MG63 (cell line): ENCODE results near the gene CLSTN1. TPM values are rescaled to one million over a fixed set of nuclear protein-coding genes. Genes with fewer than 3 reads are reported as not detected.

Experiments
- DNase-seq: peaks from one replicate; pipeline ENCODE4 v3.0.0-alpha.2; 2020
- H3K27me3 ChIP-seq: fragments of 250-450 bp; sonication (Bioruptor Pico); 2 replicates; pipeline ENCODE4 v1.5.1; 2020; ENCODE audit warnings: mild to moderate bottlenecking, moderate library complexity
- H3K36me3 ChIP-seq: fragments of 250-450 bp; sonication (Bioruptor Pico); 2 replicates; pipeline ENCODE4 v1.5.1; 2020; ENCODE audit warnings: mild to moderate bottlenecking, moderate library complexity
- H3K4me3 ChIP-seq: fragments of 250-450 bp; sonication (Bioruptor Pico); 2 replicates; pipeline ENCODE4 v1.5.1; 2020; ENCODE audit warnings: mild to moderate bottlenecking, moderate library complexity
- H3K9me3 ChIP-seq: fragments of 250-450 bp; sonication (Bioruptor Pico); 2 replicates; pipeline ENCODE4 v1.5.1; 2020; ENCODE audit warnings: mild to moderate bottlenecking, moderate library complexity
- total RNA-seq: library from RNA; depleted of rRNA; stranded (reverse); fragments of >200 nt; shearing (Covaris generic); gene quantifications from 2 replicates; pipeline ENCODE4 v1.2.3, GENCODE V29; 2014; ENCODE audit warnings: low replicate concordance; rRNA removed

CLSTN1 gene
- total RNA-seq, result 31.7 and 43.6 TPM in 2 replicates

DNA sequence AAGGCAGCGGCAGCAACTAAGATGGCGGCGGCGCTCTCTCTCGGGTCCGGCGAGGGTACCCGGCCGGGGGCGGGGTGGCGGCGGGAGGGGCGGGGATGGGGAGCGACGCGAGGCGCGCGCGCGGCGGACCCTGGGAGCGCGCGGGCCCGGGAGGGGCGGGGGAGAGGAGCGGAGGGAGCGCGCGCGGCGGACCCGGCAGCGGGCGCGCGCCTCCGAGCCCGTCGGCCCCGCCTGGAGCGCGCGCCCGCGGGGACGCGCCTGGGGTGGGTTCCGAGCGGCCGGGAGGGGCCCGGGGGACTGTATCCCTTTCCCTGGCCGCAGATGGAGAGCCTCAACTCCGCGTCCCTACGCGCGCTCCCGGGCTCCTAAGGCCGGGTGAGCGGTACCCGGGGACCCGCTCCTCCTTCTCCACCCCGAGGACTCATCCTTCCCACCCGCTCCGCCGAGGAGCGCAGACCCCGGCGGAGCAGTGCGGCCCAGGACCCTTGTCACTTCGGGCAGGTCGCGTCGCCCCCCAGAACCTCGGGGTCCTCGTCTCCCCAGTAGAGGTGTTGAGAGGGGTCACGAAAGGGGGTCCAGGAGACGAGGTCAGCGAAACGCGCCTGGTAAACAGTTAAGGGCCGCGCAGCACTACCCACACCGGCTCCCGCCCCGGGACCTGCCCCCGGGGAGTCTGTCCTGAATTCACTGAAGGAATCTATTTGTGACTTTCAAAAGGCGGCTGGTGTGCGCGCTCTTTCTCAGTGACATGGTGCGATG, at the start of gene CLSTN1:
Gene CLSTN1, minus strand, starts transcription at position 23 of the 759 bp plus-strand sequence. CDS start 232 bp downstream, outside the sequence.
- H3K9me3 ChIP-seq, result no peaks in the 10 kb centered on the region

DNA sequence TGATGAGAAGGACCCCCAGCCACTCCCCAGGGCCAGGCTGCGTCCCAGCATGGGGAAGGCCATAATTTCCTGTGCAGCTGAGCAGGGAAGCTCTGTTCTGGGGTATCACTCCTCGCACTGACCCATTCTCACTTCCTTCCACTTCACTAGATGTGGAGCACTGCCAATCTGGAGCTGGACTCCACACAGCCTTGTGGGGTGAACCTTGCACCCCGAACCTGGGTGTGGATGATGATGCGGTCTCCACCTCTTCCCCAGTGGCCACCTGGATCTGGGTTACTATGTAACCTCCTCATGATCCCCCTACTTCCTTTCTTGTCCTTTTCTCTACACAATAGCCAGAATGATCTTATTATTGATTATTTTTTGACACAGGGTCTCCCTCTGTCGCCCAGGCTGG, 49.6 kb upstream of the CLSTN1 start:
- Histone ChIP-seq H3K27me3 (no peaks in the 10 kb centered on the region), H3K4me3 (no peak overlapping the region), H3K36me3 (no peaks in the 10 kb centered on the region; the same call in 1 of the 2 replicates), H3K9me3 (no peaks in the 10 kb centered on the region)
- no peak for DNase-seq

More for the DNA sequence above, at the start of gene CLSTN1:
- no peaks in the 10 kb centered on the region for H3K36me3 ChIP-seq
- no peaks in the 10 kb centered on the region for H3K27me3 ChIP-seq
- H3K4me3 ChIP-seq, result peak within 1 kb of the TSS; percentile 63
- peak; percentile 88 for DNase-seq

- Histone ChIP-seq H3K27me3 (no peaks in the 10 kb centered on the region), H3K9me3 (no peaks in the 10 kb centered on the region), H3K4me3 (no peak overlapping the region), H3K36me3 (no peaks in the 10 kb centered on the region; the same call in 1 of the 2 replicates)
- DNase-seq, result peak; percentile 37
Observed at GRCh38 chr1:9872430-9873165, 48.8 kb upstream of the CLSTN1 start.

DNA sequence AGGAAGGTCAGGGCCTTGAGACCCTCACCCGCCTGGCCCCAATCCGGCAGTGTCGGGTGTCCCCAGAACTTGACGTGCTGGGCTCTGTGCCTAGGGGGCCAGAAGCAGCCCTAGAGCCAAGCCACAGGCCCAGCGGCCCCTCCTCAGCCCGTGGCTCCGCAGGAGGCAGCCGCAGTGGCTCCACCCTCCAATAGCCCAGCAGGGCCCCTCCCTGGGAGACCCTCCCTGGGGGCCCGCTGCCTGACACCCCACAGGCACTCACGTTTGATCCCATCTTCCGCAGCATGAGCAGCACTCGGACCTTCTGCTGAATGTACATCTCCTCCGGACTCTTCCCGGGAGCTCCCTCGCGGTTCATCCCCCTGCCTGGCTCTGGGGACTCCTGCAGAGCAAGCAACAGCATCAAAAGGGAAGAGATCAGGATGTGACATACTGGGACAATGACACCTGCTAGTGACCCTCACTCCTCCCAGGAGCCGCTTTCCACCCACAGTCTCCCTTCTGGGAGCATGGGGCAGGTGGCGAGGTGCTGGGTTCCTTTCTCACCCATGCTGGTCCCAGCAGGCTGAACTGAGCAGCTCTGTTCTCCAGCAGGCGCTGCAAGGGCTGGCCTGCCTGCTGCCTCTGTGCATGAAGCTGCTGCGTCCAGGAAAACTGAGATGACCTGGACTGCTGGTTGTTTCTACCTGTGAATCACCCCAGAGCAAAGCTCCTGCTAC, 48.1 kb upstream of the CLSTN1 start:
- no peak for DNase-seq
- no peaks in the 10 kb centered on the region; the same call in 1 of the 2 replicates for H3K36me3 ChIP-seq
- H3K4me3 ChIP-seq, result no peak overlapping the region
- H3K9me3 ChIP-seq, result no peaks in the 10 kb centered on the region
- no peaks in the 10 kb centered on the region for H3K27me3 ChIP-seq

- H3K9me3 ChIP-seq, result no peaks in the 10 kb centered on the region
- H3K36me3 ChIP-seq, result no peaks in the 10 kb centered on the region; the same call in 1 of the 2 replicates
- H3K27me3 ChIP-seq, result no peaks in the 10 kb centered on the region
- no peak overlapping the region for H3K4me3 ChIP-seq
- no peak for DNase-seq
Observed at GRCh38 chr1:9871021-9871420, 47.3 kb upstream of the CLSTN1 start.

DNA sequence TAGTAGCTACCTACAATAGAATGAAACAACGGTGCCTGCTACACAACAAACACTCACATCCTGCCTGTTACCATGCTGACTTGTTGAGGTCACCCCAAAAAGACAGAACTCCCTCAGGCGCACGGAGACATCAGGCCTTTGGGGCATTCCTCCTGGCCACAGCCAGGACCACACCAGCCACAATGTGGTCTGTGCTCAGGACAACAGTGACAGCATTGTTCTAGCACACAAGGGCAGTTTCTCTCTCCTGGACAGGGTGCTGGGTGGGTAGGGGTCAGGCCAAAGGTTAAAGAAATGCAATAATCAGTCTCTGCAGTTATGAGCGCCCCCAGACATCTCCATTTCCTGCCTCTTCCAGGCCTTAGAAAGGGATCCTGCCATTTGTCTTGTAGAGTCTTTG, 46.8 kb upstream of the CLSTN1 start:
- Histone ChIP-seq H3K9me3 (no peaks in the 10 kb centered on the region), H3K4me3 (no peak overlapping the region), H3K36me3 (no peaks in the 10 kb centered on the region; the same call in 1 of the 2 replicates), H3K27me3 (no peaks in the 10 kb centered on the region)
- DNase-seq, result no peak

GRCh38 chr1:9869831-9870251, 46.1 kb upstream of the CLSTN1 start:
- no peaks in the 10 kb centered on the region for H3K9me3 ChIP-seq
- H3K36me3 ChIP-seq, result no peaks in the 10 kb centered on the region; the same call in 1 of the 2 replicates
- no peak for DNase-seq
- H3K27me3 ChIP-seq, result no peaks in the 10 kb centered on the region
- H3K4me3 ChIP-seq, result no peak overlapping the region

DNA sequence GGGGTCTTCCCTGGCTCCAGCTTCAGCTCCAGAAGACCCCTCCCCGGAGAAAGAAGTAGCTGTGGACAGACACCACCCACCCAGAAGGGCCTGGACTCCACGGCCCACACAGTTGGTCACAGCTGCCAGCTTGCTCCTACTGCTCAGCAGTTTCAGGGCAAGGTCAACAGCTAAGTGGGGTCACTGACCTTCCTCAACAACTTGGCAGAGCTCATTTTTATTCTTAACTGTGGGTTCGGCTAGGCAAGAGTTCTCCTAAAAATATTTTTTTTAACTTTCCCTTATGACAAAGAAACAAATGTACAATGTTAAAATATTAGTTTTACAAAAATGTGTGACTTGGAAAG, 44.5 kb upstream of the CLSTN1 start:
- no peaks in the 10 kb centered on the region for H3K9me3 ChIP-seq
- no peak for DNase-seq
- no peak overlapping the region for H3K4me3 ChIP-seq
- no peaks in the 10 kb centered on the region for H3K27me3 ChIP-seq
- H3K36me3 ChIP-seq, result no peaks in the 10 kb centered on the region; the same call in 1 of the 2 replicates

GRCh38 chr1:9867408-9868243, 43.9 kb upstream of the CLSTN1 start:
- Histone ChIP-seq H3K4me3 (no peak overlapping the region), H3K36me3 (no peaks in the 10 kb centered on the region; the same call in 1 of the 2 replicates), H3K9me3 (no peaks in the 10 kb centered on the region), H3K27me3 (no peaks in the 10 kb centered on the region)
- peak; percentile 49 for DNase-seq

DNA sequence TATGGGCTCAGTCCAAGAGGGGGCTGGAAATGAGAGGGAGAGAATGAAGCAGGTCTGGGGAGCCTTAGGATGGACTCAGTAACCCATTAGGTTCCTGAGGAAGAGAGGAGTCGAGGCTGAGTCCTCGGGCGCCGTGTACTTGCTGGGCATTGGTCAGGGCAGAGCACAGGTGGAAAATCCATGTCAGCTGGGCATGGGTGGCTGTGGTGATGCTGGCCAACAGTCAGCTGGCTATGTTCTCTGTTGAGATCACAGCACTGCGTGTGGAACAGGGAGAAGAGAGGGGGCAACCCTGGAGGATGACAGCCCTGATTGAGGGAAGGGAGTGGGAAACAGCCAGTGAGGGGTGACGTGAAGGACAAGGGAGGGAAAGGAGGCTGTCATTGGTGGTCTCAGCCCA, 43.1 kb upstream of the CLSTN1 start:
- Histone ChIP-seq H3K9me3 (no peaks in the 10 kb centered on the region), H3K27me3 (no peaks in the 10 kb centered on the region), H3K4me3 (no peak overlapping the region), H3K36me3 (no peaks in the 10 kb centered on the region; the same call in 1 of the 2 replicates)
- no peak for DNase-seq

DNA sequence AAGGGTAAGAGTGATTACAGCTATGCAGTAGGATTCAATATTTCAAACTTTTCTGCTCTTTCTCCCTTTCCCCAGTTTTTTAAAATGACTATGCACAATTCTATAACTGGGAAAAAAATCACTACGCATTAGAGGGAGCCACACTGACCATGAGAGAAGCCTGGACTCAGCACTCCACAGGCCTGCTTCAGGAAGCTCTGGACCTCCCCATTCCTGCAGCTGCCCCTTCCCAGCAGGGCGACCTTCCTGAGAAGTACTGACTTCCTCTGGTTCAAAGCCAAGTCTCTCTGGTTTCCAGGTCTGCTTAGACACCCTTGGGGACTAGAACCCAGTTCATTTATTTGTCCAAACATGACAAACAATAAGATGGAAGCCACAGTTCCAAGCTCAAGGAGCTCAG, 42.0 kb upstream of the CLSTN1 start:
- H3K27me3 ChIP-seq, result no peaks in the 10 kb centered on the region
- no peak for DNase-seq
- no peaks in the 10 kb centered on the region; the same call in 1 of the 2 replicates for H3K36me3 ChIP-seq
- H3K4me3 ChIP-seq, result no peak overlapping the region
- H3K9me3 ChIP-seq, result no peaks in the 10 kb centered on the region

DNA sequence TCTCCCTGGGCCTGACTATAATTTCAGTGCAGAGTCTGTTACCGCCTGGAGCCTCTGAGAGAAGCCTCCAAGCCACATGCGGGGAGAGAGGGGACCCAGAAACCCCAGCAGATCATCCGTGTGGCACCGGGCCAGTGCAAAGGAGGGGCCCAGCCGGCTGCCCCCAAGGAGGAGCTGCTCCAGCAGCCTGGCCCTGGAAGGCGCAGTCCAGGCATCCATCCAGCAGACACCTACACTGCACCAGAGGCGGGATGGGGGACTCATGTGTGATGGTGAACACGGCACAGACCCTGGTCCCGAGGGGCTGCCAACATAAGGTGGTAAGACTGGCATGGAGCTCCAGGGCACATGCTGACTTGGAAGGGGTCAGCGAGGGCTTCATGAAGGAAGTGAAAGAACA, 39.6 kb upstream of the CLSTN1 start:
- Histone ChIP-seq H3K27me3 (no peaks in the 10 kb centered on the region), H3K4me3 (no peak overlapping the region), H3K9me3 (no peaks in the 10 kb centered on the region), H3K36me3 (no peaks in the 10 kb centered on the region)
- DNase-seq, result no peak

GRCh38 chr1:9861360-9861759, 37.6 kb upstream of the CLSTN1 start:
- Histone ChIP-seq H3K9me3 (no peaks in the 10 kb centered on the region), H3K27me3 (no peaks in the 10 kb centered on the region), H3K4me3 (no peak overlapping the region), H3K36me3 (no peaks in the 10 kb centered on the region)
- DNase-seq, result no peak

- no peaks in the 10 kb centered on the region for H3K36me3 ChIP-seq
- DNase-seq, result no peak
- no peaks in the 10 kb centered on the region for H3K27me3 ChIP-seq
Observed at GRCh38 chr1:9860887-9861286, 37.1 kb upstream of the CLSTN1 start.

DNA sequence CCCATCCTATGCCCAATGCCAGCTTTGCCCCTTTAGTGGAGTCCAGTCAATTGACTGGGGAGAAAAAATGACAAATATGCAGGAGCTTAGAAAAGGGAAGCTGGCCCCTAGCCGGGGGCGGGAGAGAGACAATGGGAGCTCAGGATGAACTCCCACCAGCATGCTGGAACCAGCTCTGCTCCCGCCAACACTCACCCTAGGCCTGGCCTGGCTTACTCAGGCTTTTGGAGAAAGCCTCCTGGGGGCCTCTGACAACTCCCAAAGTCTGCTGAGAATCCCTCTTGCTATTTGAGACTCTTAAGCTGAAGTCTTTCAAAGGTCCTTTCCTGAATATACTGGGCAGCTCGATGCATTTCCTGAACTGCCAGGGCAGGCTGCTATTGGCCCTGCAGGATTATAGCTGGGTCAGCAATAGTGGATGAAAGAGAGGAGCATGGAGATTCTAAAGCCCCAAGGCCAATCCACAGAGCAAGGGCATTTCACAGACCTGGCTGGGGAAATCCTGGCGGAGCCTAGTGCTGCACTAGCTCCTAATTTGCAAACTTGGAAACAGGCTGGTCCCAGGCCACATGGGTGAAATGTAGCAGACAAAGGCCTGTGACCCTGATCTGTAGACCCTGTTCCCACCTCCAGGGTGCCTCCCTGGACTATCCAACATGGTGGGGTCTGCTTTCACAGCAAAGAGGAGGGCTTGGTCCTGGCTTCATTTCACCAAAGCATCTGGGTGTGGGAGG, 35.7 kb upstream of the CLSTN1 start:
- peak; percentile 56 for DNase-seq
- Histone ChIP-seq H3K36me3 (no peaks in the 10 kb centered on the region; the same call in 1 of the 2 replicates), H3K4me3 (no peak overlapping the region), H3K9me3 (no peaks in the 10 kb centered on the region; the same call in 1 of the 2 replicates), H3K27me3 (no peaks in the 10 kb centered on the region)

More at GRCh38 chr1:9860887-9861286, 37.1 kb upstream of the CLSTN1 start:
- Histone ChIP-seq H3K4me3 (no peak overlapping the region), H3K9me3 (no peaks in the 10 kb centered on the region)
